Lower leg skin (tissue), 3 donors: ENCODE data around the gene TBC1D10A.

Experiments used
- POLR2A ChIP-seq, 2 donors: fragments of 450-650 bp; IDR thresholded peaks; one replicate each; pipeline ENCODE4 v1.6.1; 2016 to 2017; ENCODE audit warnings: antibody characterized with exemption in 2 of 2, mild to moderate bottlenecking in 1 of 2, moderate library complexity in 1 of 2
- TF ChIP-seq, protein P1 (sequence below), 3 donors: fragments of 450-650 bp; IDR thresholded peaks; one replicate each; pipeline ENCODE4 v1.5.1; 2016; ENCODE audit warnings: antibody characterized with exemption in 3 of 3, mild to moderate bottlenecking in 3 of 3, moderate library complexity in 2 of 3

DNA sequence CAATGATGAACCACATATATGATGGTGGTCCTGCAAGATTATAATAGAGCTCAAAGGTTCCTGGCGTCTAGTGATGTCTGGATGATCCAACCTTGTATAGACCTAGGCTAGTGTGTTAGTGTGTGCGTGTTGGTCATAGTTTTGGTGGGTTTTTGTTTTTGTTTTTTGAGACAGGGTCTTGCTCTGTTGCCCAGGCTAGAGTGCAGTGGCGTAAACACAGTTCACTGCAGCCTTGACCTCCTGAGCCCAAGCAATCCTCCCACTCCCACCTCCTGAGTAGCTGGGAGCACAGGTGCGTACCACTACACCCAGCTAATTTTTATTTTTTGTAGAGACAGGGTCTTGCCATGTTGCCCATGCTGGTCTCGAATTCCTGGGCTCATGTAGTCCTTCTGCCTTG, 46.8 kb downstream of the TBC1D10A start:
- TF ChIP-seq, protein P1, sequence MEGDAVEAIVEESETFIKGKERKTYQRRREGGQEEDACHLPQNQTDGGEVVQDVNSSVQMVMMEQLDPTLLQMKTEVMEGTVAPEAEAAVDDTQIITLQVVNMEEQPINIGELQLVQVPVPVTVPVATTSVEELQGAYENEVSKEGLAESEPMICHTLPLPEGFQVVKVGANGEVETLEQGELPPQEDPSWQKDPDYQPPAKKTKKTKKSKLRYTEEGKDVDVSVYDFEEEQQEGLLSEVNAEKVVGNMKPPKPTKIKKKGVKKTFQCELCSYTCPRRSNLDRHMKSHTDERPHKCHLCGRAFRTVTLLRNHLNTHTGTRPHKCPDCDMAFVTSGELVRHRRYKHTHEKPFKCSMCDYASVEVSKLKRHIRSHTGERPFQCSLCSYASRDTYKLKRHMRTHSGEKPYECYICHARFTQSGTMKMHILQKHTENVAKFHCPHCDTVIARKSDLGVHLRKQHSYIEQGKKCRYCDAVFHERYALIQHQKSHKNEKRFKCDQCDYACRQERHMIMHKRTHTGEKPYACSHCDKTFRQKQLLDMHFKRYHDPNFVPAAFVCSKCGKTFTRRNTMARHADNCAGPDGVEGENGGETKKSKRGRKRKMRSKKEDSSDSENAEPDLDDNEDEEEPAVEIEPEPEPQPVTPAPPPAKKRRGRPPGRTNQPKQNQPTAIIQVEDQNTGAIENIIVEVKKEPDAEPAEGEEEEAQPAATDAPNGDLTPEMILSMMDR (IDR thresholded peaks at IDR 0.05) = no peak
- no peak for TF ChIP-seq POLR2A (IDR thresholded peaks at IDR 0.05)
